HEK293T (cell line): ENCODE measurements around the gene CD7.

Source experiments
- CTCF ChIA-PET: fragments of 350-600 bp; formaldehyde crosslinking; extraction: SDS; loops from one replicate; lab custom pipeline; 2021; ENCODE audit warnings: antibody characterized with exemption, inconsistent platforms; lab: Yijun Ruan, JAX
- POLR2A ChIA-PET: fragments of 350-600 bp; formaldehyde crosslinking; extraction: SDS; loops from one replicate; lab custom pipeline; 2020; ENCODE audit warnings: antibody characterized with exemption, inconsistent platforms; lab: Yijun Ruan, JAX
- DNase-seq: peaks from one replicate; pipeline ENCODE4 v3.0.0; 2012; ENCODE audit warnings: mixed read lengths; ENCODE audit errors: extremely low spot score
- ARNT ChIP-seq: fragments of 450-650 bp; IDR thresholded peaks from 2 replicates; pipeline ENCODE4 v1.6.1; 2017; ENCODE audit warnings: mild to moderate bottlenecking
- BHLHE40 ChIP-seq: fragments of 450-650 bp; IDR thresholded peaks from 2 replicates; pipeline ENCODE4 v1.6.1; 2016; ENCODE audit warnings: mild to moderate bottlenecking, moderate library complexity, borderline replicate concordance
- CTBP1 ChIP-seq: fragments of 450-650 bp; IDR thresholded peaks from 2 replicates; pipeline ENCODE4 v1.6.1; 2016; ENCODE audit warnings: borderline replicate concordance
- ELF4 ChIP-seq: fragments of 450-650 bp; IDR thresholded peaks from 2 replicates; pipeline ENCODE4 v1.6.1; 2017; ENCODE audit warnings: antibody characterized with exemption
- FOXA1 ChIP-seq: fragments of 450-650 bp; IDR thresholded peaks from 2 replicates; pipeline ENCODE4 v1.6.1; 2016; ENCODE audit warnings: mild to moderate bottlenecking
- FOXK2 ChIP-seq: fragments of 450-650 bp; IDR thresholded peaks from 2 replicates; pipeline ENCODE4 v1.6.1; 2016; ENCODE audit warnings: mild to moderate bottlenecking
- FOXM1 ChIP-seq: fragments of 450-650 bp; IDR thresholded peaks from 2 replicates; pipeline ENCODE4 v1.6.1; 2017; ENCODE audit warnings: mild to moderate bottlenecking, borderline replicate concordance
- HDGF ChIP-seq: fragments of 450-650 bp; IDR thresholded peaks from 2 replicates; pipeline ENCODE4 v1.6.1; 2017; ENCODE audit warnings: antibody characterized with exemption, borderline replicate concordance
- L3MBTL2 ChIP-seq: fragments of 450-650 bp; conservative IDR thresholded peaks from 2 replicates; pipeline ENCODE4 v1.6.1; 2016; ENCODE audit warnings: mild to moderate bottlenecking
- LEF1 ChIP-seq: fragments of 450-650 bp; IDR thresholded peaks from 2 replicates; pipeline ENCODE4 v1.6.1; 2017; ENCODE audit warnings: mild to moderate bottlenecking, borderline replicate concordance
- NFRKB ChIP-seq: fragments of 450-650 bp; IDR thresholded peaks from 2 replicates; pipeline ENCODE4 v1.6.1; 2016; ENCODE audit warnings: mild to moderate bottlenecking, moderate library complexity
- PKNOX1 ChIP-seq: fragments of 450-650 bp; IDR thresholded peaks from 2 replicates; pipeline ENCODE4 v1.6.1; 2016
- SP1 ChIP-seq: fragments of 450-650 bp; IDR thresholded peaks from 2 replicates; pipeline ENCODE4 v1.6.1; 2017
- SUZ12 ChIP-seq: fragments of 450-650 bp; IDR thresholded peaks from 2 replicates; pipeline ENCODE4 v1.6.1; 2016; ENCODE audit warnings: mild to moderate bottlenecking
- TARDBP ChIP-seq: fragments of 450-650 bp; IDR thresholded peaks from 2 replicates; pipeline ENCODE4 v1.6.1; 2016
- ZNF384 ChIP-seq: fragments of 450-650 bp; IDR thresholded peaks from 2 replicates; pipeline ENCODE4 v1.6.1; 2016

The CD7 gene

GRCh38 chr17:82323514-82324234 lies 6.3 kb upstream of the CD7 start:
- ChIA-PET CTCF (interaction anchor here (2.3 kb wide), 1 partner anchor 88 kb away, joined by 8 read pairs; no protein-coding TSS in a partner anchor), POLR2A (no interaction called here)
- no peak for TF ChIP-seq CTBP1
- TF ChIP-seq SUZ12, result no peak
- no peak for TF ChIP-seq PKNOX1
- no peak for TF ChIP-seq L3MBTL2
- TF ChIP-seq ZNF384, result no peak
- no peak for TF ChIP-seq BHLHE40
- no peak for TF ChIP-seq ELF4
- TF ChIP-seq NFRKB, result no peak
- no peak for TF ChIP-seq FOXA1
- no peak for TF ChIP-seq FOXM1
- no peak for DNase-seq

- no peak for TF ChIP-seq SP1
- TF ChIP-seq NFRKB, result no peak
- TF ChIP-seq FOXA1, result no peak
- TF ChIP-seq LEF1, result no peak
- no peak for TF ChIP-seq BHLHE40
- TF ChIP-seq ZNF384, result no peak
- no peak for TF ChIP-seq CTBP1
- no peak for TF ChIP-seq FOXM1
- no peak for TF ChIP-seq ELF4
- no peak for TF ChIP-seq SUZ12
- TF ChIP-seq L3MBTL2, result no peak
- no peak for TF ChIP-seq HDGF
- no peak for TF ChIP-seq TARDBP
- TF ChIP-seq ARNT, result no peak
- no peak for TF ChIP-seq PKNOX1
- TF ChIP-seq FOXK2, result no peak
- ChIA-PET POLR2A (interaction anchor here (1.1 kb wide), 1 partner anchor 31 kb away, joined by 3 read pairs; no protein-coding TSS in a partner anchor), CTCF (interaction anchor here (0.6 to 2.3 kb wide), 3 partner anchors 10 to 87 kb away, joined by 3 to 8 read pairs (median 4); partner anchors contain the start of gene SECTM1)
- no peak for DNase-seq
Measured at GRCh38 chr17:82322526-82323453, 5.4 kb upstream of the CD7 start.

- TF ChIP-seq CTBP1 (no peak), PKNOX1 (no peak), FOXM1 (no peak), L3MBTL2 (no peak), HDGF (no peak), NFRKB (no peak), BHLHE40 (no peak), ARNT (no peak), ZNF384 (no peak), FOXA1 (no peak), LEF1 (no peak), SP1 (no peak), ELF4 (no peak), SUZ12 (no peak), TARDBP (no peak), FOXK2 (no peak)
- ChIA-PET POLR2A (interaction anchor here (1.1 kb wide), 1 partner anchor 30 kb away, joined by 3 read pairs; no protein-coding TSS in a partner anchor), CTCF (interaction anchor here (1.2 to 2.3 kb wide), 2 partner anchors 11 to 86 kb away, joined by 4 to 8 read pairs; partner anchors contain the start of gene SECTM1)
- DNase-seq, result no peak
Measured at GRCh38 chr17:82321947-82322466, 4.6 kb upstream of the CD7 start.

- 0 out of 2 replicates have a peak, but pooled peaks have one; percentile 15 for TF ChIP-seq FOXM1
- TF ChIP-seq LEF1, result peak; percentile 79
- no peak for TF ChIP-seq SUZ12
- DNase-seq, result peak; percentile 78
- ChIA-PET CTCF (no interaction called here), POLR2A (no interaction called here)
Measured at GRCh38 chr17:82320956-82321927, 3.8 kb upstream of the CD7 start.
